Activated CD4-positive, CD25-positive, alpha-beta regulatory T cell treated with anti-CD3 and anti-CD28 coated beads, Interleukin-2, amount 50 U/mL, for 72 hours (primary cell): Measurements from ENCODE around the gene MPDZ.

Experiments used
- DNase-seq: peaks from one replicate; pipeline ENCODE4 v3.0.0; 2021

MPDZ gene

GRCh38 chr9:13070612-13071595 is 208.6 kb downstream of the MPDZ start:
- no peak for DNase-seq

- no peak for DNase-seq
Measured at GRCh38 chr9:13069498-13069897, 210.0 kb downstream of the MPDZ start.

GRCh38 chr9:13064676-13065075 is 214.8 kb downstream of the MPDZ start:
- DNase-seq: no peak

GRCh38 chr9:13063880-13064459 is 215.5 kb downstream of the MPDZ start:
- DNase-seq: no peak

GRCh38 chr9:13061390-13061789 is 218.1 kb downstream of the MPDZ start:
- DNase-seq: no peak
